Limb (tissue), 2 donors: Measurements from ENCODE around the gene CST9L.

Experiments used
- DNase-seq, 2 donors: peaks; one replicate each; pipeline ENCODE4 v3.0.0-alpha.2; 2016; ENCODE audit errors: extremely low spot score in 2 of 2

Gene CST9L

GRCh38 chr20:23547613-23548012, 20.7 kb downstream of the CST9L start:
- no peak for DNase-seq

- no peak for DNase-seq
Observed at GRCh38 chr20:23546435-23547144, 21.7 kb downstream of the CST9L start.

GRCh38 chr20:23544133-23544532, 24.2 kb downstream of the CST9L start:
- DNase-seq: no peak

- DNase-seq: no peak
Observed at GRCh38 chr20:23542801-23543200, 25.5 kb downstream of the CST9L start.

- DNase-seq: no peak
Observed at GRCh38 chr20:23541776-23542175, 26.5 kb downstream of the CST9L start.

GRCh38 chr20:23541330-23541729, 27.0 kb downstream of the CST9L start:
- no peak for DNase-seq

- no peak for DNase-seq
Observed at GRCh38 chr20:23540624-23541023, 27.7 kb downstream of the CST9L start.

- no peak for DNase-seq
Observed at GRCh38 chr20:23537030-23537429, 31.3 kb downstream of the CST9L start.

GRCh38 chr20:23536328-23536974, 31.8 kb downstream of the CST9L start:
- DNase-seq: no peak

GRCh38 chr20:23534801-23535593, 33.3 kb downstream of the CST9L start:
- DNase-seq: no peak

- DNase-seq: no peak
Observed at GRCh38 chr20:23533161-23533560, 35.1 kb downstream of the CST9L start.

GRCh38 chr20:23532533-23532932, 35.8 kb downstream of the CST9L start:
- DNase-seq: no peak

GRCh38 chr20:23530937-23531567, 37.2 kb downstream of the CST9L start:
- no peak for DNase-seq

GRCh38 chr20:23528867-23529431, 39.3 kb downstream of the CST9L start:
- no peak for DNase-seq

- no peak for DNase-seq
Observed at GRCh38 chr20:23526850-23527249, 41.4 kb downstream of the CST9L start.

GRCh38 chr20:23524146-23524545, 44.1 kb downstream of the CST9L start:
- DNase-seq: no peak

- no peak for DNase-seq
Observed at GRCh38 chr20:23520185-23520584, 48.1 kb downstream of the CST9L start.

- no peak for DNase-seq
Observed at GRCh38 chr20:23519556-23519955, 48.7 kb downstream of the CST9L start.

GRCh38 chr20:23517719-23518118, 50.6 kb downstream of the CST9L start:
- no peak for DNase-seq

- DNase-seq: no peak
Observed at GRCh38 chr20:23515250-23515939, 52.9 kb downstream of the CST9L start.

- no peak for DNase-seq
Observed at GRCh38 chr20:23514848-23515247, 53.4 kb downstream of the CST9L start.
